Kidney glomerular epithelial cell (primary cell): ENCODE results near the gene CLPSL2.
"Not testable (repeated sequence)": the region's sequence is repeated elsewhere in the genome, so short reads cannot be mapped to it uniquely, and the experiment has no call there.

Experiments
- DNase-seq: peaks from one replicate; lab custom pipeline; 2025; lab: John Stamatoyannopoulos, UW

The CLPSL2 gene, protein sequence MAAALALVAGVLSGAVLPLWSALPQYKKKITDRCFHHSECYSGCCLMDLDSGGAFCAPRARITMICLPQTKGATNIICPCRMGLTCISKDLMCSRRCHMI

DNA sequence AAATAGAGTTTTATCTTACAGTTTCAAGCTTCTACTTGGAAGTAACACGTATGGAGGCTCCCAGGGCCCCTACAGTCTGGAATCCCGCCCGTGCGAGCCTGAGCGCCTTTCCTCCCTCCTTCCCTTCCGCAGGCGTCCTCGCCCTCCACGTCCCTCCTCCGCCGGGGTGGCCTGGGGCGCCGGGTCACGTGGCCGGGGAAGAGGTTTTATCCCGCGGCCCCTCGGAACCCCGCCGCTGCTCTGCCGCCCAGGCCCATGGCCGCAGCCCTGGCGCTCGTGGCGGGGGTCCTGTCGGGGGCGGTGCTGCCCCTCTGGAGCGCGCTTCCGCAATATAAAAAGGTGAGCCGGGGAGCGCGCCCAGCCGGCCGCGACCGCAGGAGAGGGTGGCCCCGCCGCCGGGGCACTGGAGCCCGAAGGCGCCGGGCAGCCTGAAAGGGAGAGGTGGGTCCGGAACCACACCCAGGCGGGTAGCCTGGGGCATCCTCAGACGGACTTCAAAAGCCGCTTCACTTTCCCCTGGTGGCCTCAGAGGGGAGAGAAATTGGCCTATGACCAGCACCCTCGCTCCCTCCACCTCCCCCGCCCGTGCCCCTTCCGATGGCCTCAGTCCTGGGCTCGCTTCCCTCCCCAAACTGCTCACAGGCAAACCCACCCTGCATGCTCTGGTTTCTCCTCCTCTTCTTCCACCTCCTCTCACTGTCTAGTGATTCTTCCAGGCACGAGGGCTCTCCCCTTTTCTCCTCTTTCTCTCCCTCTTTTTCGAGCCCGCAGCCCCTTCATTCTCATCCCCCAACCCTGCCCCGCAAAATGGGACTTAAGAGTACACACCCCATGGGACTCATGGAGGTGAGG, at the start of gene CLPSL2:
Gene CLPSL2 (plus strand): TSS at position 235 of the 852 bp plus-strand sequence. CDS start 21 bp downstream, at position 256.
- no peak for DNase-seq

DNA sequence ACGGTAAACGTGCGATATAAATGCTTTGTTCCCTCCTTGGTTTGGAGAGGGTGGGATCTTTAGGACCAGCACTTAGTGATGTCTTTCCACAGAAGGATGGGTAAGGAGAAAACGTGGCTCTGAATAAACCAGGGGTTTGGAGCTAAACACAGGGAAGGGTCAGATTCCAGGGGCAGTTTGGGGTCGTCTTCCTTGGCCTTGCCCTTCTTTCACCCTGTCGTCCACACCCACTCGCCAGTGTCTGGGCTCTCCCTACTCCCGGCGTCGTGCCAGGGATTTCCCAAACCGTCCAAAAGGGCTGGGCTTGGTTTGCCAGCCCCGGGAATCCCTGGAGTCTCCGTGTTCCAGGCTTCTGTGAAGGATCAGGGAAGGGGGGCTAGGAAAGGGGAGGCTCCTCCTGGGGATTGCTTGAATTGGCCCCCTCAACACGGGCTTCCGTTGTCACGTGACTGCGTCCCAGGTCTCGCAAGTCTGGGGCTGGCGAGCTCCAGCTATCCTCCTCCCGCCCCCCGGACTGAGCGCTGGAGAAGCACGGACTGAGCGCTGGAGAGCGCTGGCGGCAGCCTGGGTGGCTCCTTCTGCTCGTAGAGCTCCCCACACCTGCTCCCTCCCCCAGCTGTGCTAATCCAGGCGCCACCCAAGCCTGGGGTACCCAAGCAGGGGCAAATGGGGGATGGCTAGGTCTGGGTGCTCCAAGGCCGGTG, 49.0 kb upstream of the CLPSL2 start:
- peak; percentile 22 for DNase-seq

DNA sequence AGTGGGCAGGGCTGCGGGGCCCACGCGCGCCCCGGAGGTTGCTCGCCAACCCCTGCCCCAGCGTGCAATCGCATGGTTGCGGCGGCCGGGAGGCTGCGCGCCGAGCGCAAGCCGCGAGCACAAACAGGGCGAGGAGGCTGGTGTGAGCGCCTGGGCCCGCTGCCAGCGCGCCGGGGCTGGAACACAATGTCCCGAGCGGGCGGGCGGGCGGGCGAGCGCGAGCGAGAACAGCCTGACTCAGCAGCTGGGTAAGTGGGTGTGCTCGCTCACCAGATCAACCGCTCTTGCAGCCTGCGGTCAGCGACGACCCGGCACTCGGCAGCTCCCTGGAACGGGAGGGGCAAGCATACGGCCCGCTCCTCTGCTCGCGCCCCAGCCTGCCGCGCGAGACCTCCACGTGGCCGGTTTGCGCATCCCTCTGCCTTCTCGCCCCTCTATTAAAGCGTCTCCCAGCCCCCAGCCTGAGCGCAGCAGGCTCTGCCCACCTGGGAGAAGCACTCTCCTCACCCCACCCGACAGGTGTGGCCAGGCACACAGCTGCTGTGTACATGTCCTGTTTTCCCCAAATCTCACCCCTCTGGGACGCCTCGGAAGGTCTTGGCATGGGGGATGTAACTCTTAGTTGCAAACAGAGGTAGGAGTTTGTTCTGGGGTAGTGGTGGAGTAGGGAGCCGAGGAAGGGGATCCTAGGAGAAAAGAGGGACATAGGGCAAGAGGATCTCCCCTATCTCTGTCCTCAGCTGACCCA, 48.3 kb upstream of the CLPSL2 start:
- DNase-seq = peak; percentile 82

DNA sequence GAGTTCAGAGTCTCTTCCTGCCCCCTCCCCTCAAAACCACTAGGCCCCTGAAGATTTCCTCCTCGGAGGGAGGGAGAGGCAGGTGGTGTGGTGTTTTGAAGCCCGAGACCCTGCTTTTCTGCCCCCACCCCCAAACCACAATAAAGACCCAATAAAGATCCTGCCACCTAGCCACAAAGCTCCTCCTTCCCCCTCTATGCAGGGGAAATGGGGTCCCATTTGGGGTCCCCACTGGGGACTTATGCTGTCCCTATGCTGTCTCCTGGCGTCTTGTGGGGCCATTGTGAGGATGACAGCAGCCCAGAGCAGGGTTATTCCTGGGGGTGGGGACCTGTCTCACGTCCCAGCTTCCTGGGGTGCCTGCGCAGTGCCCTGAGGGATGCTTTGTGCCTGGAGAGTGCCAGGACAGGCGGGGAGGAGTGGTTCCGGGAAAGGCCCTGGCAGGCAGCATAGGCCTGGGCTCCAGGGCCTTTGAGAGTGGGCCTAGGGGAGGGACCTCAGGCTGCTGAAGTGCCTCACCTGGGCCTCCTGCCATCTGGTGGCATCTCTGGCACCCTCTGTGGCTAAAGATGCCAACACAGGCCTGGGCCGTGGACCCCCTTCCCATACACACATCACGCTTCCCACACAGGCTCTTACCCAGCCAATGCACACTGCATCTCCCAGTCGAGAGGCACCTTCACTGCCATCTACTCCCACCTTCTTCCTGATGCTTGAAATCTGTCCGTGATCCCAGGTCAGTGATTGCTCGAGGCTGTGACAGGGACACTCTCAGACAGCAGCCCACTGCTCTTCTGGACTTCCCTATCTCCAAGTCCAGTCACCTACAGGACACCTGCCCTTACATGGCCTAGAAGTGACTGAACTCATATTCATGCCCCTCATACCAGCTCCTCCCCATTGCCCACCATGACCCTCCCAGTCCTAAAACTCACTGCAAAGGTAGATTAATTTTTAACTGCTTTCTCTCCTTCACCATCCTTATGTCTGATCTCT, 47.4 kb upstream of the CLPSL2 start:
- DNase-seq = no peak

DNA sequence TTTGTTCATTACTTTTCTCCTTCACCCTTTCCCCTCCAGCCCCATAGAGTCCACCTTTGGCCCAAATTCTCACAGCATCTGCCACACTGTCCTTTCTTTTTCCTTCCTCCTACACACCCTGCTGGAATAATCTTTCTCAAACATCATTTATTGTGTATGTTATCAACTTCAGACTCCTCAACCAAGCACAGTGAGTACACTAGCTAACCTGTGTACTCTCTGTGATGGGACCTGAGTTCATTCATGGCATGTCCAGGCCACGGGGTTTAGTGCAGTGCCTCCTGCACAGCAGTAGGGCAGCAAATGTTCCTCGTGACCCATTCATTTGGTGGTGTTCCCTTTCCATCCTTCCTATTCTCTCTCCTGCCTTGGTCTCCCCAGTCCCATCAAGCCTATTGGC, 46.7 kb upstream of the CLPSL2 start:
- DNase-seq = no peak

DNA sequence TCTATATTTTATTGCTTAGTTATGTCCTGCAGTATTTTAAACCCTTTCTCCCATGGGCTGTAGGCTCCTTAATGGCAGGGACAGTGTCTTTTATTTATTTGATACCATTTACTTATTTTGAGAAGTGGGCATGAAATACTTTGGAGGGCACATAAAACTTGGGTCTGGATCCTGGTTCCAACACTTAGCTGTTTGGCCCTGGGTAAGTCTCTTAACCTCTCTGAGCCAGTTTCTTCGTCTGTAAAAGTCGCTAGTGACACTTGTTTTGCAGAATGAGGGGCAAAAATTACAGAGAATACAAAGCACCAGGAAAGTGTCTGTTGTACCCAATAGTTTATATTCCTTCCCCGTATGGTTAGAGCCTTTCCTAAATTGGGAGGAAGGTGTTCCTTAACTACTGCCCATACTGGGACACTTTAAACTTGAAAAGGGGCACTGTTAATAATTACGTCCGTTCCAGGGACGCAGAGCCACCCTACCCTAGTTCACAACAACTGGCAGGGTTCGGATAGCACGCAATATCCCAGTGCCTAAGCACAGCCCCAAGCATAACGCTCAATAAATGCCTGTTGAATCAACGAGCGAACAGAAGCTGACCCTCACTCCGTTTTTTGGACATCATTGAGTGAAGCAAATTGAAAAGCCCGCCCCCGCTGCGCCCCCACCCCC, 45.5 kb upstream of the CLPSL2 start:
- no peak for DNase-seq

DNA sequence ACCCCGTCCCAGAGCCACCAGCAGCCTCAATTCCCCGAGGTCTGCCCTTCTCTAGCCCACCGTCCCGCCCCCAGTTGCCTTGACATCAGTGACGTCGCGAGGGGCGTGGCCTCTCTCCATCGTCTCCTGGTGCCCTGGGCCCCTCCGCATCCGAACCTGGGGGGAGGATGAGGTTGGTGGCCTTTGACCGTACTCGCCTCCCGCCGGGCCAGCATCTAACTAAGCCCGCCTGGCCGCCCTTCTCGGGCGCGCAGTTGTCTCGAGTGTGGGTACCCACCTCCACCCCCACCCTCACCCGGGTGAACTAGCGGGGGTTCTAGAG, 45.0 kb upstream of the CLPSL2 start:
- peak; percentile 47 for DNase-seq

DNA sequence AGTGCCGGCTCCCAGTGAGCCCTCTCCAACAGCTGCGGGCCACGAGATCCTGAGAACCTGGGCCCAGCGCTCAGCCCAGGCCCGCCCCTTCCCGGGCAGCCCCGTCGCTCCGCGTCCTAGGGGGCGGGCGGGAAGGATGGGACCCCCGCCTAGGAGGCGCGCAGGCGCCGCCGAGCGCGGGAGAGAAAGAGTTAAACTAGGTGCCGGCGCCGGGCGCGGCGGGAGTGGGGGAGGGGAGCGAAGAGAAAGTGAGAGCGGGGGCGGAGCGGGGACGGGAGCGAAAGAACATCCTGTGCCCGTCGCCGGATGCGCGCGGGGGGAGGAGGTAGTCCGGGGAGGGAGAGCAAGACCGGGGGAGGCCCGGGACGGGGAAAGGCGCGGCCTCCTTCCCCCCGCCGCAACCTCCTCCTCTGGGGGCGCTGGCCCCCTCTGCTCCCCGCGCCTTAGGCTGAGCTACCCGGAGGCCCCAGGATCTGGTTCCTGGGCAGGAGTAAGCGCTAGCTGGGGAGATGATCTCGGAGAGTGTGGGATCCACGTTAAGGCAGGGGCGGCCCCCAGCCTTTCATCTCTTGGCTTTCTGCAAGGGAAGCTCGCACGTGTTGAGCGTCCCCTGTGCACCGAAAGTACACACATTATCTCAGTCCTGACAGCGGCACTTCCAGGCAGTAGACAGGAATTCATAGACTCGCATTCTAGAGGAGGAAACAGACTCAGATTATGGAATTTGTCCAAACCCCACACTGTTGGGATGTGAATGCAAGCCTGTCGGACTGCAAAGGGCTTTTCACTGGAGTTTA, 44.5 kb upstream of the CLPSL2 start:
- peak; percentile 59 for DNase-seq

DNA sequence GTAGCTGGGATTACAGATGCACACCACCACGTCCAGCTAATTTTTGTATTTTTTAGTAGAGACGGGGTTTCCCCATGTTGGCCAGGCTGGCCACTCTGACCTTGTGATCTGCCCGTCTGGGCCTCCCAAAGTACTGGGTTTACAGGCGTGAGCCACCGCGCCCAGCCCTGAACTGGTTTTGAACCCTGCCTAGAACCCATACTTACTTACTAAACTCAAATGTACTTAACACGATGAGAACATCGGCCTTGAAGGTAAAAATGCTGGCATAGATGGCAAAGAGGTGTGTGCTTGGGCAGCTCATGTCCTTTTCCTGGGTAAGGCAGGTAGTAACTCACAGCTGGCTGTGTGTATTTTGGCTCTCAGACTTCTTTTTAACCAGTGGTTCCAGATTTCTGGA, 42.8 kb upstream of the CLPSL2 start:
- no peak for DNase-seq

DNA sequence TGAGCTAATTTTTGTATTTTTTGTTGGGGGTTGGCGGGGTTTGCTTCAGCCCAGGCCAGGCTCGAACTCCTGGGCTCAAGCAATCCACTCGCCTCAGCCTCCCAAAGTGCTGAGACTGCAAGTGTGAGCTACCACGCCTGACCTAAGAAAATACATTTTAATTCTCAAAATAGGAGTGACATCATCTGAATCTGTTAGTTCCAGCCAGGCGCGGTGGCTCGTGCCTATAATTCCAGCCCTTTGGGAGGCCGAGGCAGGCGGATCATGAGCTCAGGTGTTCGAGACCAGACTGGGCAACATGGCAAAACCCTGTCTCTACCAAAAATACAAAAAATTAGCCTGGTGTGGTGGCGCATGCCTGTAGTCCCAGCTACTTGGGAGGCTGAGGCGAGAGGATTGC, 42.1 kb upstream of the CLPSL2 start:
- not testable (repeated sequence) for DNase-seq

DNA sequence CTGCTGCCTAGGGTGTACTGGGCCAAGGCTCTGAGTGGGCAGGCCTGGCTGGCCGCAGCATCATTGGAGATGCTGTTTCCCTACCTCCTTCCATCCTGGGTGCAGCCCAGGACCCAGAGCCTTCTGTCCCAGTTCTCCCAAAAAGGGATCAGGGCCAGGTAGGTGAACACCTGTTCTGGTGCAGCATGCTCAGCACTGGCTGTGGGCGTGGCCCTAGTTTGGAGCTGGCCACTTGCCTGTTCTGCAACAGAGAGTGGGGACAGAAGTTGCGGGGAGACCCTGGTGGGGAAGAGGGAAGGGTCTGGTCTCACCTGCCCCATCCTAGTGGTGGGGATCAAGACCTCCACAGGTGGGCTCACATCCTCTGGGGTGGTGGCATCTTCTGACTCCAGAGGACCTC, 40.9 kb upstream of the CLPSL2 start:
- no peak for DNase-seq

DNA sequence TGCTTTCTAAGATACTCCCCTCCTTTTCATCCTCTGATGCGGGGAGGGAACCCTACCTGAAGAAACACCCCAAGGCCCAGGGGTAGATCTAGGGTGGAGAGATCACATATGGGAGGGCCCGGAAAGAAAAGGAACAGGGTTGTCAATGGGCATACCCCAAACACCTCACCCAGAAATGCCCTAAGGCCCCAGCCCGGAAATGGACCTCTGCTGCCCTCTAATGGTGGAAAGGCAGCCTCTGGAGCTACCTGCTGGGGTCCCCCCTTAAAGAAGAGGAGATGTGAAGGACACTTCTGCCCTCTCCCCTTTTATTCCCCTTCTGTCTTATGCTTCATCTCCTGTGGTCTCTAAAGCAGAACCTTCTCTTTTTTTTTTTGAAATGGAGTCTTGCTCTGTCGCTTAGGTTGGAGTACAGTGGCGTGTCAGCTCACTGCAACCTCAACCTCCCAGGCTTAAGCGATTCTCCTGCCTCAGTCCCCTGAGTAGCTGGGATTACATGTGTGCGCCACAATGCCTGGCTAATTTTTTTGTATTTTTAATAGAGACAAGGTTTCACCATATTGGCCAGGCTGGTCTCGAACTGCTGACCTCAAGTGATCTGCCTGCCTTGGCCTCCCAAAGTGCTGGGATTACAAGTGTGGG, 40.0 kb upstream of the CLPSL2 start:
- DNase-seq = peak; percentile 36

DNA sequence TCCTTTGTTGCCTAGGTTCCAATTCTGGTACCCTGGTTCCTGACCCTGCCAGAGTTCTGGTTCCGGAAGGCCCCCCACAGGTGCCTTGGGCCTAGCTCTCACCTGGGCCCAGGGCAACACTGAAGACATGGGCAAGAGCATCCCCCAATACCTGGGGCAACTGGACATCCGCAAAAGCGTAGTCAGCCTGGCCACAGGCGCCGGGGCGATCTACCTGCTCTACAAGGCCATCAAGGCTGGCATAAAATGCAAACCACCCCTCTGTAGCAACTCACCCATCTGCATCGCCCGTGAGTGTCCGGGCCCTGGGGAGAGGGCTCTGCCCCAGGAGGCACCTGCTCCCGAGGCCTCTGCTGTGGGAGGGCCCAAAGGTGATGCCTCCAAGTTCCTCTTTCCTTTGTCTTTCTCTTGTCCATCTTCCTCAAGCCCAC, 39.4 kb upstream of the CLPSL2 start, which contains the start of gene ARMC12:
Gene ARMC12 (plus strand): TSS at position 51 of the 431 bp plus-strand sequence. CDS start 77 bp downstream, at position 128.
- DNase-seq = no peak

DNA sequence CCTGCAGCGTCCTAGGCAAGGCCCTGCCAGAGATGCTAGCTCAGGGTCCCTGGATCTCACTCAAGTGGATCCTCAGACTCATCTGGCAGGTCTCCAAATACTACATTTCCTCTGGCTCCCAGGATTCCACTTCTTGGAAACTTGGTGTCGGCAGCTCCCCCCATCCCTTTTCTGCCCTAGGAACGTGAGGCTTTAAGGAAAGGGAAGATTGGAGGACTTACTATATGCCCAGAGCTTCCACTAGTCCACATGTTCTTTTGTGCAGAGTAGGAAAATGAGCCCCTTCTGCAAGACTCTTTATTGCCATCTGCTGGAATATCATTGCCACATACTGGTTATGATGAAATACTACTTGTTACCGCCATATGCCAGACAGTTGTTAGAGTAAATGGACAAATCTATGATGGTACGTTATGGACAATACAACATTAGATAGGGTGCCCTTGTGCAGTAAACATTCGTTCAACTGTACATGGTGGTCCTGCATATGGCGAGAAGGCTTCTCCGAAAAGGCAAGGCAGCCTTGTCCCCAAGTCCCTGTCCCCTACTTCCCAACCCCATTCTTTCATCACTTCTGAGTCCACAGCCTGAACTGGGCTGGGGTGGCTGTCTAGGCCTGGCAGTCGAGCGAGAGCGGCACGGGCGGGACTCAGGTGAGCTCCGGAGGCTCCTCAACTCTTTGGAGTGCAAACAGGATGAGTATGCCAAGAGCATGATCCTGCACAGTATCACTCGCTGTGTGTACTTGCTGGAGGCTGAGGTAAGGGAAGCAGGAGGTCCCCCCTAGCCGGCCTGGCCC, 38.8 kb upstream of the CLPSL2 start:
- peak; percentile 76 for DNase-seq

DNA sequence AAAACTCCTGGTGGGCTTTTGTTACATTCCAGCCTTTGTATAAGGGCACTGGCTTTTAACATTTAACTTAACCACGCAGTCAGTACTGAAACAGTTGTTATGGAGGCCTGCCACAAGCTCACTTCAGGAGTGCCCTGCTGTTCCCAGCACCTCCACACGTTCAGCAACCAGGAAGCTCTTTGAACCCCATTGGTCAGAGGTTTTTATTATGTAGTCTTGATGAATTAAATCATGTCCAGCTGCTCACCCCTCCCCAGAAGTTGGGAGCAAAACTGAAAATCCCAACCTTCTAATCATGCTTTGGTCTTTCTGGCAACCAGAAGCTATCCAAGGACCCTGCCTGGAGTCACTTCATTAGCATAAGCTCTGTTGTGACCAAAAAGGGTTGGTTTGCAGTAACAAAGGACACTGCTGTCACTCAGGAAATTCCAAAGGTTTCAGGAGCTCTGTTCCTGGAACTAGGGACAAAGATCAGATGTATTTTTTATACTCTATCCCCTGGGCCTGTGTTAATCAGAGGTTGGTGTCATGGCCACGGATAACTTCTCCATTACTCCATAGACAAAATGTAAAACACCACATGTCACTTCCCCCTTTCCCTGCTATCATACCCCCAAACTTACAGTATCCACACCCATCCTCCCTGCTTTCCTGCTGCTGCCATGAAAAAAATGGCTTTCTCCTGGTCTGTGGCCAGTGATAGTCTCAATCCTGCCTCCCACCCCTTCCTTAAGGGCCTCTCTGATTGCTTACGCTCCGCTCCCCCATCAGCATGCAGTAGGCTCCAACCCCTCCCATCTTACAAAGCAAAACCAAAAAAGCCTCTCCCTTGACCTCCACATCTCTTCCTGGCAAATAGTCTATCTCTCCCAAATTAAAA, 36.5 kb upstream of the CLPSL2 start:
- no peak for DNase-seq

DNA sequence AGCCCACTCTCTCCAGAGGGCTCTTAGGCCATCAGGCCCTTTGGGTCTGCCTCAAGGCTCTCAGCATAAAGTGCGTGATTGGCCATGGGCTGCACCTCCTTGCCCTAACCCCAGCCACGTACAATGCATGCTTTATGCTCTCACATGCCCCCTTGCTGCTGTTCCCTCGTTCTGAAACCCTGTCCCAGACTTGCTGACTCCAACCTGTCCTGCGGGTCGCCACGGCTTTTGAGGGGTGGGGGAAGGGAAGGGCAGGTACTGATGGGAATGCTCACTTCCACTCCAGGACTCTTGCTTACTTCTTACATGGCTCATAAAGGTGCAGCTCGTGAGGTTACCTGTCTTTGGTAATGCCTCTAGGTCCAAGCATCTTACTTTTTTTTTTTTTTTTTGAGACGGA, 33.6 kb upstream of the CLPSL2 start:
- DNase-seq = no peak

DNA sequence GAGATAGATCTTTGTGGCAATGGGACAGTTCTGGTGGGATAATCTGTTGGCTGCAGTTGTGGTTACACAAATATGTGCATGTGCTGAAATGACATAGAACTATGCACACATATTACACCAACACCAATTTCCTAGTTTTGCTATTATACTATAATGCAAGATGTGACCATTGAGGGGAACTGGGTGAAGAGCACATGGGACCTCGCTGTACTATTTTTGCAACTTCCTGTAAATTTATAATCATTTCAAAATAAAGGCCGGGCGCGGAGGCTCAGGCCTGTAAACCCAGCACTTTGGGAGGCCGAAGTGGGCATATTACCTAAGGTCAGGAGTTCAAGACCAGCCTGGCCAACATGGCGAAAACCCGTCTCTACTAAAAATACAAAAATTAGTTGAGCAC, 30.9 kb upstream of the CLPSL2 start:
- DNase-seq = no peak
